NT2/D1 (cell line): ENCODE results near the gene HOXB9.

Experiments
- SUZ12 ChIP-seq: IDR thresholded peaks from 2 replicates; pipeline ENCODE4 v1.6.1; 2011; ENCODE audit not compliant: insufficient read length, insufficient read depth; ENCODE audit errors: extremely low read depth
- YY1 ChIP-seq: IDR thresholded peaks from 2 replicates; pipeline ENCODE4 v1.6.1; 2011; ENCODE audit not compliant: insufficient read length, insufficient read depth
- ZNF274 ChIP-seq: IDR thresholded peaks from 2 replicates; pipeline ENCODE4 v1.6.1; 2011; ENCODE audit warnings: mild to moderate bottlenecking, low read depth, low read length

DNA sequence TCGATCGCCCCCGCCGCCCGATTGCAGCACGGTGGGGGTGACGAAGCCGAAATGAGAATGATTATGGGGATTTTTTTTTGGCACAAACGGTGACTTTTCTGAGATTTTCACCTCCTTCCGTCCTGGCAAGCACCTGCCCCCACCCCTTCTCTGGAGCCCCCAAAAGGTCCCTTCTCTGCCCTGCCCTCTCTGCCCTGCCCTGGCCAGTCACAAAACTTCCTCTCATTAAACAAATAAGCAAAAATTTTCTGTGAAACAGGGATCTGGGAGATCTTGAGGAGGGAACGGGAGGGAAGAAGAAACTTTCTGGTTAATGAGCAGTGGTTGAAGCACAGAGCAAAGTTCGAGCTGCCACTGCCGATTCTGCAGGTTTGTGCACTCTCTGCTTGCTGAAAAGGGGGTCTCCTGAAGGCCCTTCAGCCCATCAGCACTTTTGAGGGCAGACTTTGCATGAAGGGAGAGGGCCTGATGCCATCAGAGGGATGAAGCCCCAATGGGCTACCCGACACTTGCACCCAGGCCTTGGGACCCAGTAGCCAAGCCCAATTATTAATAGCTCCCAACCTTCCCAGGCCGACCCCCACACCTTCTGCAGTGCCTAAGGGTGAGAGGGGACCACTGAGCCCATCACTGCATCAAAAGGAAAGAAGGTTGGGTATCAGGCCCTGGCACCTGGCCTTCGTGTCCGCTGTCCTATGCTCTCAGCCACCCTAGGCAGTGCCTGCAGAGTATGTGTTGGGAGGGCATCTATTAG is 10.0 kb downstream of the HOXB9 start:
- TF ChIP-seq SUZ12, result peak; percentile 82
- TF ChIP-seq YY1, result no peak
- TF ChIP-seq ZNF274, result no peak
